KMS-11 (cell line): ENCODE results near the gene ITPR2.
"Not testable (repeated sequence)": the region's sequence is repeated elsewhere in the genome, so short reads cannot be mapped to it uniquely, and the experiment has no call there.

Source experiments
- H2AFZ ChIP-seq: fragments of 200-600 bp; sonication (generic); 2 replicates; pipeline ENCODE4 v1.6.1; 2016; ENCODE audit warnings: antibody characterized with exemption, mixed run types, low read depth
- H3K27ac ChIP-seq: fragments of 200-600 bp; sonication (generic); 2 replicates; pipeline ENCODE4 v1.6.1; 2016; ENCODE audit warnings: mild to moderate bottlenecking, mixed run types
- H3K27me3 ChIP-seq: fragments of 200-600 bp; sonication (generic); 2 replicates; pipeline ENCODE4 v1.6.1; 2017; ENCODE audit warnings: mild to moderate bottlenecking, low read depth, mixed run types, moderate library complexity; ENCODE audit not compliant: insufficient read depth
- H3K36me3 ChIP-seq: fragments of 200-600 bp; sonication (generic); 2 replicates; pipeline ENCODE4 v1.6.1; 2017; ENCODE audit warnings: mild to moderate bottlenecking, mixed run types; ENCODE audit not compliant: insufficient read depth
- H3K4me1 ChIP-seq: fragments of 200-600 bp; sonication (generic); 2 replicates; pipeline ENCODE4 v1.6.1; 2016; ENCODE audit warnings: mild to moderate bottlenecking, low read depth, mixed run types; ENCODE audit not compliant: poor library complexity, severe bottlenecking
- H3K4me2 ChIP-seq: fragments of 200-600 bp; sonication (generic); 2 replicates; pipeline ENCODE4 v1.7.0; 2016; ENCODE audit warnings: mild to moderate bottlenecking, mixed run types
- H3K4me3 ChIP-seq: fragments of 200-600 bp; sonication (generic); IDR thresholded peaks from 2 replicates; pipeline ENCODE4 v1.6.1; 2017; ENCODE audit warnings: low read depth, low read length, mixed read lengths; ENCODE audit not compliant: insufficient read depth
- H3K79me2 ChIP-seq: fragments of 200-600 bp; sonication (generic); 2 replicates; pipeline ENCODE4 v1.6.1; 2016; ENCODE audit warnings: low read depth, mixed run types; ENCODE audit not compliant: insufficient read depth
- H3K9ac ChIP-seq: fragments of 200-600 bp; sonication (generic); 2 replicates; pipeline ENCODE4 v1.6.1; 2016; ENCODE audit warnings: mild to moderate bottlenecking, mixed run types
- H4K20me1 ChIP-seq: fragments of 200-600 bp; sonication (generic); 2 replicates; pipeline ENCODE4 v1.6.1; 2016; ENCODE audit warnings: mild to moderate bottlenecking, mixed run types; ENCODE audit not compliant: insufficient read depth
- TF ChIP-seq, protein P1 (sequence below): fragments of 200-600 bp; sonication (generic); conservative IDR thresholded peaks from 2 replicates; pipeline ENCODE4 v1.6.1; 2017; ENCODE audit warnings: low read depth, mild to moderate bottlenecking, antibody characterized with exemption, low read length, moderate library complexity, mixed read lengths

Gene ITPR2

GRCh38 chr12:26606911-26607310 is 226.1 kb downstream of the ITPR2 start:
- Histone ChIP-seq H4K20me1 (no peaks in the 10 kb centered on the region), H3K9ac (no peak overlapping the region), H3K27me3 (no peaks in the 10 kb centered on the region), H3K4me2 (no peak overlapping the region), H3K36me3 (no peaks in the 10 kb centered on the region), H3K4me1 (no peaks in the 10 kb centered on the region), H2AFZ (no peak overlapping the region), H3K27ac (no peak overlapping the region), H3K79me2 (no peaks in the 10 kb centered on the region), H3K4me3 (no peak overlapping the region)
- TF ChIP-seq, protein P1, sequence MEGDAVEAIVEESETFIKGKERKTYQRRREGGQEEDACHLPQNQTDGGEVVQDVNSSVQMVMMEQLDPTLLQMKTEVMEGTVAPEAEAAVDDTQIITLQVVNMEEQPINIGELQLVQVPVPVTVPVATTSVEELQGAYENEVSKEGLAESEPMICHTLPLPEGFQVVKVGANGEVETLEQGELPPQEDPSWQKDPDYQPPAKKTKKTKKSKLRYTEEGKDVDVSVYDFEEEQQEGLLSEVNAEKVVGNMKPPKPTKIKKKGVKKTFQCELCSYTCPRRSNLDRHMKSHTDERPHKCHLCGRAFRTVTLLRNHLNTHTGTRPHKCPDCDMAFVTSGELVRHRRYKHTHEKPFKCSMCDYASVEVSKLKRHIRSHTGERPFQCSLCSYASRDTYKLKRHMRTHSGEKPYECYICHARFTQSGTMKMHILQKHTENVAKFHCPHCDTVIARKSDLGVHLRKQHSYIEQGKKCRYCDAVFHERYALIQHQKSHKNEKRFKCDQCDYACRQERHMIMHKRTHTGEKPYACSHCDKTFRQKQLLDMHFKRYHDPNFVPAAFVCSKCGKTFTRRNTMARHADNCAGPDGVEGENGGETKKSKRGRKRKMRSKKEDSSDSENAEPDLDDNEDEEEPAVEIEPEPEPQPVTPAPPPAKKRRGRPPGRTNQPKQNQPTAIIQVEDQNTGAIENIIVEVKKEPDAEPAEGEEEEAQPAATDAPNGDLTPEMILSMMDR: no peak

GRCh38 chr12:26604813-26605212 is 228.2 kb downstream of the ITPR2 start:
- H3K27ac ChIP-seq, H3K4me2 ChIP-seq, H3K36me3 ChIP-seq, H2AFZ ChIP-seq, H3K79me2 ChIP-seq, H3K4me1 ChIP-seq, H4K20me1 ChIP-seq, H3K4me3 ChIP-seq, H3K27me3 ChIP-seq, H3K9ac ChIP-seq: not testable (repeated sequence)

GRCh38 chr12:26599096-26599695 is 233.8 kb downstream of the ITPR2 start:
- H4K20me1 ChIP-seq: no peaks in the 10 kb centered on the region
- no peaks in the 10 kb centered on the region for H3K4me1 ChIP-seq
- TF ChIP-seq, protein P1: no peak
- H3K27me3 ChIP-seq: no peaks in the 10 kb centered on the region
- no peak overlapping the region for H3K9ac ChIP-seq
- H3K4me2 ChIP-seq: no peak overlapping the region
- no peak overlapping the region for H3K27ac ChIP-seq
- H2AFZ ChIP-seq: no peak overlapping the region
- H3K4me3 ChIP-seq: no peak overlapping the region
- H3K79me2 ChIP-seq: no peaks in the 10 kb centered on the region
- no peaks in the 10 kb centered on the region for H3K36me3 ChIP-seq

- Histone ChIP-seq H3K27me3 (no peaks in the 10 kb centered on the region), H2AFZ (no peak overlapping the region), H3K36me3 (no peaks in the 10 kb centered on the region), H3K4me3 (no peak overlapping the region), H4K20me1 (no peaks in the 10 kb centered on the region), H3K4me2 (no peak overlapping the region), H3K4me1 (no peaks in the 10 kb centered on the region), H3K79me2 (no peaks in the 10 kb centered on the region), H3K27ac (no peak overlapping the region), H3K9ac (no peak overlapping the region)
- TF ChIP-seq, protein P1: no peak
Measured at GRCh38 chr12:26595806-26596205, 237.2 kb downstream of the ITPR2 start.

DNA sequence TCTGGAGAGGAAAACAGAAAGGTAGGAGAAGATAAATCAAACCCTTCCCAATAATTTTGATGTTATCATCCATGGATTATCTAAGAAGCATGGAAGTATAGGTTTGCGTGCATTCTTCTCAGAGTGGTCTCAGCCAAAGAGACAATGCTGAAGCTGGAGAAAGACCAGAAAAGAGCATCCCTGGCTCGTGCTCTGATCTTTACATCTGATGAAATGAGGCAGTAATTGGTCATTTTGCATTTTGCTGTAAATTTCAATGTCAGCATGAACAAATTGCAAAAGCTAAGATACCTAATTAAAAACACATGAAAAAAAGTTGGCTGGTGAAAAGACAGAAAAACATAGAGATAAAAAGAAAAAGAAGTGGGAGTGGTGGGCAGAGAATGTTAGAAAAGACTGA is 252.4 kb downstream of the ITPR2 start:
- Histone ChIP-seq H3K79me2 (no peaks in the 10 kb centered on the region), H4K20me1 (no peaks in the 10 kb centered on the region; the same call in 1 of the 2 replicates), H3K27ac (no peak overlapping the region), H3K27me3 (no peaks in the 10 kb centered on the region), H2AFZ (no peak overlapping the region), H3K9ac (no peak overlapping the region), H3K4me2 (no peak overlapping the region), H3K4me1 (no peaks in the 10 kb centered on the region), H3K36me3 (no peaks in the 10 kb centered on the region), H3K4me3 (no peak overlapping the region)
- TF ChIP-seq, protein P1: no peak
